ENCODE measurements around the gene KLHL18. TPM values are rescaled to one million over a fixed set of nuclear protein-coding genes. Genes with fewer than 3 reads are reported as not detected.
A peak's percentile ranks its signal among the peaks of the same experiment; 100 is the strongest.

Gene KLHL18
- total and polyA plus RNA-seq, 2 of the 4 experiments (the other 2 are of a cell fraction), result 29.1 to 76.2 TPM

- no peak overlapping the region for H4K5ac ChIP-seq (ENCODE audit: low read depth, low read length)
- no peak overlapping the region for H2AFZ ChIP-seq (replicated peaks; ENCODE audit: low read length, poor library complexity)
- H2BK15ac ChIP-seq (ENCODE audit: low read depth, low read length), result no peak overlapping the region
- no peak overlapping the region for H3K56ac ChIP-seq (ENCODE audit: extremely low read depth, insufficient read depth, low read length)
- no CpG with 5 or more reads among the region's 5 CpGs for WGBS, 2 experiments (ENCODE audit: extremely low coverage in 2 of 2, insufficient read length in 1 of 2)
- H3K9me1 ChIP-seq (ENCODE audit: insufficient read depth, low read length), result no peaks in the 10 kb centered on the region
- no peak overlapping the region for H3K14ac ChIP-seq (replicated peaks; ENCODE audit: low read depth, low read length)
- ChIA-PET CTCF (interaction anchor here (1.2 kb wide), 1 partner anchor 73 kb away, joined by 4 read pairs; no protein-coding TSS in a partner anchor), POLR2A (ENCODE audit: unreplicated experiment) (no interaction called here)
- in situ Hi-C loops (cut with MboI; ENCODE audit: low sequenced_read_pairs) (no loop called here), intact Hi-C loops (cut with micrococcal nuclease) (no loop called here), dilution Hi-C loops (cut with HindIII; ENCODE audit: low sequenced_read_pairs, unreplicated experiment) (no loop called here)
- no peak overlapping the region for H3K9ac ChIP-seq (ENCODE audit: low read depth, low read length)
- H3K4ac ChIP-seq (ENCODE audit: low read depth, low read length), result no peak overlapping the region
- H2BK20ac ChIP-seq (ENCODE audit: low read depth, low read length), result no peak overlapping the region
- H3K9me3 ChIP-seq (ENCODE audit: control insufficient read depth, insufficient read depth, low read length), result no peaks in the 10 kb centered on the region
- no peaks in the 10 kb centered on the region for H3K4me1 ChIP-seq (ENCODE audit: control insufficient read depth, insufficient read depth, low read length)
- no peak overlapping the region for H4K91ac ChIP-seq (ENCODE audit: insufficient read depth, low read depth, low read length)
- BruUV-seq (replicated peaks), result no TSS peak
- no peak overlapping the region for H3K4me2 ChIP-seq (ENCODE audit: low read depth, low read length)
- no peak overlapping the region for H3K4me3 ChIP-seq (ENCODE audit: insufficient read depth, low read depth, low read length)
- H2AK9ac ChIP-seq (replicated peaks; ENCODE audit: low read depth, low read length, poor library complexity), result no peak overlapping the region
- no peaks in the 10 kb centered on the region for H3K79me1 ChIP-seq (ENCODE audit: low read depth in 1 of 2, low read length in 2 of 2)
- H4K8ac ChIP-seq (ENCODE audit: low read depth in 2 of 2, low read length in 2 of 2), result no peak overlapping the region
- H3K36me3 ChIP-seq (ENCODE audit: control insufficient read depth, insufficient read depth, low read length), result no peaks in the 10 kb centered on the region
- no peak overlapping the region for H3K18ac ChIP-seq (ENCODE audit: low read depth, low read length)
- no peak overlapping the region for H2BK120ac ChIP-seq (ENCODE audit: low read depth, low read length)
- H2AK5ac ChIP-seq (ENCODE audit: low read depth, low read length), result no peak overlapping the region
- DNase-seq, result no peak
- H3K27me3 ChIP-seq (ENCODE audit: control insufficient read depth, insufficient read depth, low read length), result peaks cover 5% of the 10 kb centered on the region
- H4K20me1 ChIP-seq (ENCODE audit: insufficient read depth, low read length), result no peaks in the 10 kb centered on the region; the same call in 1 of the 2 replicates
- no peak overlapping the region for H2BK5ac ChIP-seq (ENCODE audit: low read depth, low read length, poor library complexity, severe bottlenecking)
- ATAC-seq (ENCODE audit: low read depth), result peak; percentile 24; the same call in 1 of the 2 replicates
- no peak overlapping the region for H3K27ac ChIP-seq (ENCODE audit: insufficient read depth, low read length)
- no peak for TF ChIP-seq MAZ (IDR thresholded peaks at IDR 0.05; ENCODE audit: borderline replicate concordance, low read depth, low read length)
- no peak for TF ChIP-seq CEBPB (IDR thresholded peaks at IDR 0.05; ENCODE audit: low read depth, low read length)
- no peak for TF ChIP-seq RFX5 (IDR thresholded peaks at IDR 0.05; ENCODE audit: low read depth, low read length)
- no peak for TF ChIP-seq BHLHE40 (IDR thresholded peaks at IDR 0.05; ENCODE audit: low read depth, low read length)
- TF ChIP-seq USF2 (IDR thresholded peaks at IDR 0.05; ENCODE audit: low read depth, low read length), result no peak
- no peak for TF ChIP-seq RAD21 (IDR thresholded peaks at IDR 0.05; ENCODE audit: low read length)
- no peak for TF ChIP-seq CHD1 (IDR thresholded peaks at IDR 0.05; ENCODE audit: low read depth, low read length)
- no peak for TF ChIP-seq POLR2A (IDR thresholded peaks at IDR 0.05; ENCODE audit: low read depth, low read length)
- TF ChIP-seq ELK1 (IDR thresholded peaks at IDR 0.05; ENCODE audit: borderline replicate concordance, low read depth, low read length), result no peak
- no peak for TF ChIP-seq MXI1 (IDR thresholded peaks at IDR 0.05; ENCODE audit: borderline replicate concordance, low read depth, low read length)
- TF ChIP-seq SMC3 (IDR thresholded peaks at IDR 0.05; ENCODE audit: low read depth, low read length), result no peak
- TF ChIP-seq CTCF (conservative IDR thresholded peaks at IDR 0.05; ENCODE audit: low read depth, low read length), result no peak
- no peak for TF ChIP-seq NFE2L2 (IDR thresholded peaks at IDR 0.05; ENCODE audit: low read depth, low read length)
- TF ChIP-seq FOS (IDR thresholded peaks at IDR 0.05; ENCODE audit: low read depth, low read length), result no peak
- no peak for TF ChIP-seq RCOR1 (IDR thresholded peaks at IDR 0.05; ENCODE audit: insufficient replicate concordance, low read length)
- H3K23ac ChIP-seq (ENCODE audit: low read depth, low read length), result no peak overlapping the region
Observed at GRCh38 chr3:47251689-47252088, 31.1 kb upstream of the KLHL18 start.

All from IMR-90 (cell line).